Upper lobe of left lung (tissue), 4 donors: ENCODE results near the gene USP33.

Source experiments
- EP300 ChIP-seq, 4 donors: sonication (generic); formaldehyde crosslinking; IDR thresholded peaks; one replicate each; pipeline ENCODE4 v1.5.1; 2017; ENCODE audit warnings: antibody characterized with exemption in 4 of 4, control low read depth in 2 of 4
- POLR2A ChIP-seq, 4 donors: fragments of 450-650 bp; IDR thresholded peaks; one replicate each; pipeline ENCODE4 v1.5.1; 2016 to 2017; ENCODE audit warnings: antibody characterized with exemption in 4 of 4, mild to moderate bottlenecking in 2 of 4

GRCh38 chr1:77680173-77680572 is 79.5 kb downstream of the USP33 start:
- TF ChIP-seq EP300 (IDR thresholded peaks at IDR 0.05), result no peak
- TF ChIP-seq POLR2A (IDR thresholded peaks at IDR 0.05), result no peak
